ENCODE results near the gene RBP2. TPM values are rescaled to one million over a fixed set of nuclear protein-coding genes. Genes with fewer than 3 reads are reported as not detected.

Gene RBP2
- total RNA-seq, 2 experiments from 2014 or later: not detected

DNA sequence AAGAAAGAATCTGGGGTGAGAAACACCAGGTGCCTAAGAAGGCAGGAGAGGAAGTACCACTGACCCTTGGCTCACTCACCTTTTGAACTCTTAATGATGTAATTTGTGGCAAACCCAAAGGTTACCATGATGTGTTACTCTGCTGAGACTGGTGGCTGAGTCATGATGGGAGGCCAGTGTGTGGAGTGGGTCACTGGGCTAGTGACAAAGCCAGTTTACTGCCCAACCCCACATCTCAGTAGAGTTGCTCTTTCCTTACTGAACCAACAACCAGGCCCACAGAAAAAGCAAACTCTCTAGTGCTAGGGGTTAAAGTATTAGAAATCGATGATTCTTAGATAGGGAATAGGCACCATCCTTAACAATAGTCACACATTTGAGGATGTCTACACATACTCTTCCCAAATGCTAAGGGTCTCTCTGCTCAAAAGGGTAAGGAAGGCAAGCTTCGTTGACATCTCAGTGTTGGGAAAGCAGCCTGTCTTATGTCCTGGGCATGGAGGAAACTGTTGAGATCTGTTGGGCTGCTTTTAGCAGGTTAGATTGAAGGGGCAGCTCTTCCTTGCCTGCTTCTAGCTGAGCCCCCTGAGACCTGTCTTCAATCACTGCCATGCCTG lies 3.1 kb downstream of the RBP2 start:
- H3K36me3 Mint-ChIP-seq: no peaks in the 10 kb centered on the region
- intact Hi-C loops (cut with micrococcal nuclease): no loop called here
- H3K27ac Mint-ChIP-seq: no peak overlapping the region
- no peak overlapping the region for H3K4me3 Mint-ChIP-seq
- no peak for DNase-seq
- POLR2A ChIA-PET: no interaction called here
- no peaks in the 10 kb centered on the region for H3K9me3 Mint-ChIP-seq
- H3K27me3 Mint-ChIP-seq: no peaks in the 10 kb centered on the region
- CTCF ChIA-PET: no interaction called here
- H3K4me1 Mint-ChIP-seq (ENCODE audit: low read depth): no peaks in the 10 kb centered on the region

DNA sequence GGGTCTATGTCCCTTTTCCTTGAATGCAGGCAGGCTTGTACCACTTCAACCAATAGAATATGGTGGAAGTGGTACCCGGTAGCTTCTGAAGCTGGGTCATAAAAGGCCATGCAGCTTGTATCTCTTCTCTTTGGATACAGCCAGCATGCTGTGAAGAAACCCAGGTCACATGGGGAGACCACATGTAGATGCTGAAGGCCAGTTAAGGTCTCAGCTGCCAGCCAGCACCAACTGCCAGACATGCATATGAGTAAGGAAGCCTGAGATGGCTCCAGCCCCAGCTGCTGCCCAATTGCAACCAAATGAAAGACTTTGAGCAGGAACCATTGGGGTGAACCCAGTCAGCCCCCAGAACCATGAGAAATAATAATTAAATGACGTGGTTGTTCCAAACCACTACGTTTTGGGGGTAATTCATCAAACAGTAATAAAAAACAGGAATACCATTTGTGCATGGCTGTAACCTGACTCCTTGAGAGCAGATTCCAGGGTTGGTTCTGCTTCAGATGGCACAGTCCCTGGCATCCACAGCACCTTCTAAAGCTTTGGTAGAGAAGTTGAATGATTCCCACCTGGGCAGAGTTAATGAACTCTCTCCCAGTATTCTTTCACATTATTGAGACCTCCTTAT lies 3.8 kb downstream of the RBP2 start:
- POLR2A ChIA-PET: no interaction called here
- intact Hi-C loops (cut with micrococcal nuclease): no loop called here
- no peaks in the 10 kb centered on the region for H3K9me3 Mint-ChIP-seq
- H3K4me3 Mint-ChIP-seq: no peak overlapping the region
- no peaks in the 10 kb centered on the region for H3K27me3 Mint-ChIP-seq
- no peak for DNase-seq
- CTCF ChIA-PET: no interaction called here
- no peak overlapping the region for H3K27ac Mint-ChIP-seq
- no peaks in the 10 kb centered on the region for H3K36me3 Mint-ChIP-seq
- H3K4me1 Mint-ChIP-seq (ENCODE audit: low read depth): no peaks in the 10 kb centered on the region

DNA sequence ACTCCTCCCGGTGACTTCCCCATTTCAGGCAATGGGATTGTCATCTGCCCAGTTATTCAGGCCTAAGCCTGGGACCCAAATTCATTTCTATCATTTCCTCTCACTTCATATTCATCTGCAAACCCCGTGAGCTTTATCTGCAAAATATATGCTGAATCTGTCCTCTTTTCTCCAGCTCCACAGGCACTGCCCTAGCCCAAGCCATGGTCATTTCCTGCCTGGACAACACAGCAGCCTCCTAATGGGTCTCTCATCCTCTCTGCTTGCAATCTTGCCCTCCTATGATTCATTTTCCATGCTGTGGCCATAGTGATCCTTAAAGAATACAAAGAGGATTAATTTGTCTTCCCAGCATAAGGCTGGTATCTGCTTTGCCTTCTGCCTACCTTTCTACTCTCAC lies 6.1 kb downstream of the RBP2 start:
- DNase-seq: no peak
- no peaks in the 10 kb centered on the region for H3K9me3 Mint-ChIP-seq
- H3K36me3 Mint-ChIP-seq: no peaks in the 10 kb centered on the region
- CTCF ChIA-PET: no interaction called here
- intact Hi-C loops (cut with micrococcal nuclease): no loop called here
- H3K4me3 Mint-ChIP-seq: no peak overlapping the region
- H3K4me1 Mint-ChIP-seq (ENCODE audit: low read depth): no peaks in the 10 kb centered on the region
- H3K27ac Mint-ChIP-seq: no peak overlapping the region
- POLR2A ChIA-PET: no interaction called here
- H3K27me3 Mint-ChIP-seq: no peaks in the 10 kb centered on the region

DNA sequence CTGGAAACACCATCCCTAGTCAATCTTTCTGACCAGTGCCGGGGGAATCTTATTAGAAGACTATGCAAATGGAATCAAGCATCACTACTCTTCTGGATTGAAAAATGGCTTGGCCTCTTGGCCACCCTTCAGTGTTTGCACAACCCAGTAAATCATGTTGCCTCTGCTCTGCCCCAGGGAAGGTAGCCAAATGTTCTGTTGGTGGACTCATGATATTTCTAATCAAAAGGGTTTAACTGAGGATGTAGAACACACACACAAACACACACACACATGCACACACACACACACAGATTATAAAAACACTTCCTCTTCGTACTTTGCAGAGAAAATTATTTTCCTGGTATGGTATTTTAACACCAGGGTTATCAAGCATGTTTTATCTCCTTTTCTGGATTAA lies 7.9 kb downstream of the RBP2 start:
- no peaks in the 10 kb centered on the region for H3K36me3 Mint-ChIP-seq
- DNase-seq: no peak
- no peaks in the 10 kb centered on the region for H3K4me1 Mint-ChIP-seq (ENCODE audit: low read depth)
- CTCF ChIA-PET: no interaction called here
- POLR2A ChIA-PET: no interaction called here
- no peaks in the 10 kb centered on the region for H3K9me3 Mint-ChIP-seq
- H3K27ac Mint-ChIP-seq: no peak overlapping the region
- no peaks in the 10 kb centered on the region for H3K27me3 Mint-ChIP-seq
- H3K4me3 Mint-ChIP-seq: no peak overlapping the region
- intact Hi-C loops (cut with micrococcal nuclease): no loop called here

DNA sequence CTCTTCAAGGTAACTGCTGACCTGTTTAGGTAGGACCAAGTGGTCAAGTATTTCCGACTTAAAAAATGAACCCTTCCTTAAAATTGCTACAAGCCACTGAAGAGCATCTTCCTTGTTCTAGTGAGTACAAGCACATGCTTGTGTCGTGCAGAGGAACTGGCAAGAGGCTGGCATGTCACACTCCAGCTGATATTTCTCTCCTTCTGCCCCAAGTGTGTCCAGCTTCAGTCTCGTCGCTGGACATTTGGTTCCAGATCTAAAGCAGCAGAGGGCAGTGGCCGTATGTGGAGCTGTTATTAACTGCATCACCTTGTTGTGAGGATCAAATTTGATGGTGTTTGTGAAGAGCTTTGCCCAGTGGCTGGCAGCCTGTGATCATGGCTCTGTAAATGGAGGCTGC lies 10.0 kb downstream of the RBP2 start:
- intact Hi-C loops (cut with micrococcal nuclease): no loop called here
- Mint-ChIP-seq H3K4me1 (ENCODE audit: low read depth) (no peaks in the 10 kb centered on the region), H3K27ac (no peak overlapping the region), H3K27me3 (no peaks in the 10 kb centered on the region), H3K4me3 (no peak overlapping the region), H3K36me3 (no peaks in the 10 kb centered on the region), H3K9me3 (no peaks in the 10 kb centered on the region)
- ChIA-PET CTCF (no interaction called here), POLR2A (no interaction called here)
- DNase-seq: no peak

DNA sequence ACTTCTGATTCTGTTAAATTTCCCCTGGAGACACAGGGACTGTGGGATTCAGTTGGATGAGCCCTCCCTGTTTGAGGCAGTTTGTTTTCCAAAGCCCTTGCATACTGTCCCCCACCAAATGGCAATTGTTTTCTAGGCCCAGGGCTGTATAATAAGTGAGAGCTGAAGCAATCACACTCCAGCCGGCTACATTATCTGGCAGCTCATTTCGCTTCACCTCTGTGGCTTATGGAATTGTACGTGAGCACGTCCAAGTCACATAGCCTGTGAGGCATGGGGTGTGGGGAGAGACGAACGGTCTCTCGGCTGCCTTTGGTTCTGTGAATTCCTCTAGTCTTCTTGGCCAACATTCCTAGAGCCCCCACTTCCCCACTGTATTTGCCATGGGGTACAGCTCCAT lies 10.7 kb downstream of the RBP2 start:
- no peaks in the 10 kb centered on the region for H3K4me1 Mint-ChIP-seq (ENCODE audit: low read depth)
- no peak for DNase-seq
- ChIA-PET CTCF (no interaction called here), POLR2A (no interaction called here)
- no peaks in the 10 kb centered on the region for H3K36me3 Mint-ChIP-seq
- no peaks in the 10 kb centered on the region for H3K27me3 Mint-ChIP-seq
- H3K4me3 Mint-ChIP-seq: no peak overlapping the region
- H3K9me3 Mint-ChIP-seq: no peaks in the 10 kb centered on the region
- intact Hi-C loops (cut with micrococcal nuclease): no loop called here
- no peak overlapping the region for H3K27ac Mint-ChIP-seq

DNA sequence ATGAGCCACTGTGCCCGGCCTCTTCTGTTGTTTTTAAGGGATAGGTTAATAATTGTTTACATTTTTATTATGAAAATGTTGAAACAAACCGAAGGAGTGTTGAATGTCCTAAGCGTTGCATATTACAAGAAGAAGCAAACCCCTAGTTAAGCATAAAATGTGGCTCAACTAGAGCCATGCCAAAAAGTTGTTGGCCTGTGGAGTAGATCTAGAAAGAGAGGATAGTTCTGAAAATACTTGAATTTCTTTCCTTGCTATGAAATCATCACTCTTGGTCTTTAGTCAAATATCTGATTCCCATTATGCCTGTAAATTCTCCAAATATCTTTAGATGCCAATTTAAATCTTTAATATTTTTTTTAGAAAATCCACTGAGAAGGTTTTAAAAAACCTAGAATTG lies 12.8 kb downstream of the RBP2 start:
- ChIA-PET POLR2A (no interaction called here), CTCF (no interaction called here)
- Mint-ChIP-seq H3K27ac (no peak overlapping the region), H3K36me3 (no peaks in the 10 kb centered on the region), H3K27me3 (no peaks in the 10 kb centered on the region), H3K4me3 (no peak overlapping the region), H3K9me3 (no peaks in the 10 kb centered on the region), H3K4me1 (ENCODE audit: low read depth) (no peaks in the 10 kb centered on the region)
- DNase-seq: no peak
- intact Hi-C loops (cut with micrococcal nuclease): no loop called here

DNA sequence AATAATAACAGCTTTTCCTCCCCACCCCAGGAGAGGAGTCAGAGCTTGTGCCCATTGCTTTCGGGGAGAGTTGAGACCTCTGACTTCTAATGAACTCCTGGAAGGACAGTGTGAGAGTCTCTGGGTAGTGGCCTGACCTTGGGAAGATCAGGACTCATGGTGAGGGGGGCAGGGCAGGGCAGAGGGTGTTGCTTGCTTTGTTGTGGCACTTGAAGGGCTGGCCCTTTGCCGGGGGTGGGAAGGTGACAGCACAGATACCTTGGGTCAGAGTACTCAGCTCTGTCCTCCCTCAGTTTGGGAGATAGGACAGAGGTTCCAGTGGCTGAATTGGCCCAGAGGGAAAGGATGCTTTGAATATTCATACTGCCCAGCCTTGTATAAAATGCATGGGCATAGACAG lies 15.8 kb downstream of the RBP2 start:
- no peak for DNase-seq
- Mint-ChIP-seq H3K27me3 (no peaks in the 10 kb centered on the region), H3K4me1 (ENCODE audit: low read depth) (no peaks in the 10 kb centered on the region), H3K9me3 (no peaks in the 10 kb centered on the region), H3K36me3 (no peaks in the 10 kb centered on the region), H3K27ac (no peak overlapping the region), H3K4me3 (no peak overlapping the region)
- ChIA-PET POLR2A (no interaction called here), CTCF (no interaction called here)
- intact Hi-C loops (cut with micrococcal nuclease): no loop called here

DNA sequence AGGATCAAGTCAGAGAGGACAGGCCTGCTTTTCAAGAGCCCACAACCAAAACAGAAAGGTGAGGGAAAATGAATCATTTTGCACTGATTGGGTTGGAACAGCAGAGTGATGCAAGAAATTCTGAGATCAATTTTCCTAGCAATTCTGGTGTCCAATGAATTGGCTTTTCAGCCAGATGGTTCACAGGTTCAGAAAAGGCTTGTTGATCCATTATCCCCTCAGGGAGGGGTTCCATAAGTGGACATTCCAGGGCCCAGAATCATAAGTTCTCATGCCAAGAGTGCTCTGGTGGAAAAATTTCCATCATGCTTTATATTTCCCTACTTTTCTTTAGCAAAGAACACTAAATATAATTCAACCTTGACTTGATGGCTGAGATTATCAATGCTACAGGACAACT lies 16.2 kb downstream of the RBP2 start:
- Mint-ChIP-seq H3K4me1 (ENCODE audit: low read depth) (no peaks in the 10 kb centered on the region), H3K4me3 (no peak overlapping the region), H3K9me3 (no peaks in the 10 kb centered on the region), H3K36me3 (no peaks in the 10 kb centered on the region), H3K27me3 (no peaks in the 10 kb centered on the region), H3K27ac (no peak overlapping the region)
- CTCF ChIA-PET: no interaction called here
- POLR2A ChIA-PET: no interaction called here
- intact Hi-C loops (cut with micrococcal nuclease): no loop called here
- DNase-seq: no peak

DNA sequence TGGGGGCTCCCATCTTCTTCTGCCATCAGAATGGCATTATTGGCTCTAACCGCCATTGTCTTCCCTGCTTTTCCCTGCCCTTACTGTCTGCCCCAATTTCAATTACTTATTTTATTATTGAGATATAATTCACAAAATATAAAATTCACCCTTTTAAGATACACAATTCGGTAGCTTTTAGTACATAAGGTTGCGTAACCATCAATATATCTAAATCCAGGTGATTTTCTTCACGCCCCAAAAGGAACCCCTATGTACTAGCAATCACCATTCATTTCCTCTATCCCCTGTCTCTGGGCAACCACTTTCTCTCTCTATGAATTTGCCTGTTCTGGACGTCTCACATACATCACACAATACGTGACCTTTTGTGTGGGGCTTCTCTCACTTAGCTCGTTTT lies 18.0 kb downstream of the RBP2 start:
- ChIA-PET CTCF (no interaction called here), POLR2A (no interaction called here)
- H3K27me3 Mint-ChIP-seq: no peaks in the 10 kb centered on the region
- no peaks in the 10 kb centered on the region for H3K4me1 Mint-ChIP-seq (ENCODE audit: low read depth)
- intact Hi-C loops (cut with micrococcal nuclease): no loop called here
- no peaks in the 10 kb centered on the region for H3K9me3 Mint-ChIP-seq
- DNase-seq: no peak
- H3K36me3 Mint-ChIP-seq: no peaks in the 10 kb centered on the region
- no peak overlapping the region for H3K4me3 Mint-ChIP-seq
- no peak overlapping the region for H3K27ac Mint-ChIP-seq

DNA sequence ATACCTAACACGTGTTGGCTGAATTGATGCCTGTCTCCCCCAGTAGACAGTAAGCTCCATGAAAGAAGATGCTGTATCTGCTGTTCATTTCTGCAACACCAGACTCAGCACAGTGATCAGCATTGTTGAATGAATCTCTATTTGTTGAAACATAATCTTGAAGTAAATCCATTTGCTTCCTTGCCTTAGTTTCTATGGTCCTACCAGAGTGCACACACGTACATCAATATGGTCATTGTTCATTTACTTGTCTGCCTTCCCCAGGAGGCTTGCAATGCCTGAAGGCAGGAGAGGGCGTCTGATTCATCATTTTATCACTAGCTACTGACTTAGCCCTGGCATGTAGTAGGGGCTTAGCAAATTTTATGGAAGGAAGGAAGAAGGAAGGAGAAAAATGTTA lies 19.2 kb downstream of the RBP2 start:
- no peaks in the 10 kb centered on the region for H3K9me3 Mint-ChIP-seq
- intact Hi-C loops (cut with micrococcal nuclease): no loop called here
- ChIA-PET CTCF (no interaction called here), POLR2A (no interaction called here)
- H3K36me3 Mint-ChIP-seq: no peaks in the 10 kb centered on the region
- no peak for DNase-seq
- H3K27me3 Mint-ChIP-seq: no peaks in the 10 kb centered on the region
- no peak overlapping the region for H3K4me3 Mint-ChIP-seq
- no peak overlapping the region for H3K27ac Mint-ChIP-seq
- no peaks in the 10 kb centered on the region for H3K4me1 Mint-ChIP-seq (ENCODE audit: low read depth)

DNA sequence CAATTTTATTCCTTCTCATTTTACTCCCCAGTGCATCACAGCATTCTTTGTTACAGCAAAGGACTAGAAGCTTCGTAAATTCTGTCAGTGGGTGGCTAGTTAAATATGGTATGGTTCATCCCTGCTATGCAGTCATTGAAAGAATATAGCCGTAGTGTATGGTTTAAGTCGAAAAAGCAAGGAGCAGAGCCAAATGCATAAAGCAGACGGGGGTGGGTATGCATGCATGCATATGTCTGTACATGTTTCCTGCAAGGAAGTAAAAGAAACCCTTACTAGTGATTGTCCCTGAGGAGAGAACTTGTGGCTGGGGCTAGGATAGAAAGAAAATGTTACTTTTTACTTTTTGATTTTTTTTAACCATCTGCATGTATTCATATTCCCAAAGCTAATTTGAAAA lies 19.9 kb downstream of the RBP2 start:
- Mint-ChIP-seq H3K4me1 (ENCODE audit: low read depth) (no peaks in the 10 kb centered on the region), H3K4me3 (no peak overlapping the region), H3K27me3 (no peaks in the 10 kb centered on the region), H3K36me3 (no peaks in the 10 kb centered on the region), H3K9me3 (no peaks in the 10 kb centered on the region), H3K27ac (no peak overlapping the region)
- intact Hi-C loops (cut with micrococcal nuclease): no loop called here
- CTCF ChIA-PET: no interaction called here
- POLR2A ChIA-PET: no interaction called here
- no peak for DNase-seq

DNA sequence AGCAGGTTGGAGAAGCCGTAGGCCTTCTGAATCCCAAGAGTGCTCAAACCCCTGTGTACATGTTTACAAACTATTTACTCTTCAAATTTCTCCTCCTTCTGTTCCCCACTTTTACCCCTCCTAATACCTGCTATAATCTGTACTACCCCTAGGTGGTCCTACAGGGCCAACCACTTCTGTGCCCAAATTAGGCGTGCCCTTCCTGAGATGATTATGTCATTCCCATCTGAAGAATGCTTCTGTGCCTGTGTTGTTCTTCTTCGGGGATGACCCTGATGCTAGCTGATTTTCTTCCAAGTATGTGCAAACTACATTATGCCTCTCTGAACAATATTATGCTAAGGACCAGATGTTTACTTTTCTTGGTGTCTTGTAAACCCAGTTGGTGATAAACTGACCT lies 20.5 kb downstream of the RBP2 start:
- intact Hi-C loops (cut with micrococcal nuclease): no loop called here
- H3K27me3 Mint-ChIP-seq: no peaks in the 10 kb centered on the region
- ChIA-PET POLR2A (no interaction called here), CTCF (no interaction called here)
- H3K9me3 Mint-ChIP-seq: no peaks in the 10 kb centered on the region
- H3K27ac Mint-ChIP-seq: no peak overlapping the region
- no peak for DNase-seq
- no peaks in the 10 kb centered on the region for H3K36me3 Mint-ChIP-seq
- H3K4me3 Mint-ChIP-seq: no peak overlapping the region
- no peaks in the 10 kb centered on the region for H3K4me1 Mint-ChIP-seq (ENCODE audit: low read depth)

DNA sequence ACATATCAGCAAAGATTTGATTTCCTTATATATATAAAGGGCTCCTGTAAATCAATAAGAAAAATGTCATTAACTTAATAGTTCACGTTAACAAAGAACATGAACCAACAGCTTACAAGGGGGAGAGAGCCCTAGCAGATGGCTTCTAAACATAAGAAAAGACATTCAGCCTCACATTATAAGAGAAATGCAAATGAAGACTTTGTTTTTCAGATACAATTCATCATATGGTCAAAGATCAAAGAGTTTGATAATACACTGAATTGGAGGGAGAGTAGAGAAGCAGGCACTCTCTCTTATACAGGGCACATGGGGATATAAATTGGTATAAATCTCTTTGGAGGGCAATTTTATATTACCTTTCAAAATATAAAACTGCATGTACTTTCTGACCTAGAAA lies 21.1 kb downstream of the RBP2 start:
- Mint-ChIP-seq H3K36me3 (no peaks in the 10 kb centered on the region), H3K27me3 (no peaks in the 10 kb centered on the region), H3K27ac (no peak overlapping the region), H3K9me3 (no peaks in the 10 kb centered on the region), H3K4me3 (no peak overlapping the region), H3K4me1 (ENCODE audit: low read depth) (no peaks in the 10 kb centered on the region)
- intact Hi-C loops (cut with micrococcal nuclease): no loop called here
- CTCF ChIA-PET: no interaction called here
- POLR2A ChIA-PET: no interaction called here
- DNase-seq: no peak
